Measurements from ENCODE around the gene ZNF101. TPM values are rescaled to one million over a fixed set of nuclear protein-coding genes. Genes with fewer than 3 reads are reported as not detected.

Gene ZNF101
- total RNA-seq (2014; rRNA removed; shearing (Covaris generic)): 10.3 and 14.4 TPM in 2 replicates

GRCh38 chr19:19668230-19669012 is at the start of gene ZNF101:
Gene ZNF101 (plus strand): TSS chr19:19668839. CDS start chr19:19668964, 125 bp downstream.
- peak; percentile 82 for DNase-seq (ENCODE audit: low spot score)

DNA sequence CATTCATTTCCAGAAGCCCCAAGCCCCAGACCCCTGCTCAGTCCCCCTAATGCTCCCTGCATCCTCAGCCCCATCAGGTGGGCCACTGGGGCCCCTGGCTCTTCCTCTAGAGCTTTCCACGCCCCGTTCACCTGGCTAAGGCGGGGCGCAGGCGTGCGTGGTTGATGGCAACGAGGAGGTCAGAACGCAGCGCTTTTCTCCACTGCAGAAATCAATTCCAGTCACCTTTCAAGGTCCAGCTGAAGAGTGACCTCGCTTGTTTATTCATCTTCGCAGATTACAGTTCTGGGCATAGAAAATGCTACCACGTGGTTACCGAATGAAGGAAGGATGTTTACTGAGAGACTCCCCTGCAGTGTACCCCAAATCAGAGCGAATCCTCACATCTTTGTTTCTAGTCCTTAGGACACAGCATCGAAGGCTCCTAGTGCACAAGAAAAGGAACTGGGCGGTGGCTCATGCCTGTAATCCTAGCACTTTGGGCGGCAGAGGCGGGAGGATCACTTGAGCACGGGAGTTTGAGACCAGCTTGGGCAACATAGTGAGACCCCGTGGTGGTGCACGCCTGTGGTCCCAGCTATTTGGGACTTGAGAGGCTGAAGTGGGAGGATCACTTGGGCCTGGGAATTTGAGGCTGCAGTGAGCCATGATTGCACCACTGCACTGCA is 49.3 kb upstream of the ZNF101 start:
- DNase-seq (ENCODE audit: low spot score): no peak

- no peak for DNase-seq (ENCODE audit: low spot score)
Observed at GRCh38 chr19:19619849-19620210, 48.8 kb upstream of the ZNF101 start.

DNA sequence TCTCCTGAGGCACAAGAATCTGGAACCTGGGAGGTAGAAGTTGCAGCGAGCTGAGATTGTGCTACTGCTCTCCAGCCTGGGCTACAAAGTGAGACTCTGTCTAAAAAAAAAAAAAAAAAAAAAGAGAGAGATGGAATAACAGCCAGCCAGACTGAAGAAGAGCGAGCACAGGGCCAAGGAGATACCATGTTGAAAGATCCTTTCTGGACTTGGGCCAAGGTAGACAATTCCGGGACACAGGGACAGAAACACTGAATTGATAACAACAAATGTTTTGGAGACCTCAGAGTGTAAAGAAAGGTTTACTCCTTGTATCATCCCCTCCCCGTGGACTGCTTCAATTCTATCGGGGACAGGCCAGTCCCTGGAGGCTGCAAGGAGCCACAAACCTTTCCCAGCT is 45.3 kb upstream of the ZNF101 start:
- no peak for DNase-seq (ENCODE audit: low spot score)

- no peak for DNase-seq (ENCODE audit: low spot score)
Observed at GRCh38 chr19:19624032-19624570, 44.5 kb upstream of the ZNF101 start.

DNA sequence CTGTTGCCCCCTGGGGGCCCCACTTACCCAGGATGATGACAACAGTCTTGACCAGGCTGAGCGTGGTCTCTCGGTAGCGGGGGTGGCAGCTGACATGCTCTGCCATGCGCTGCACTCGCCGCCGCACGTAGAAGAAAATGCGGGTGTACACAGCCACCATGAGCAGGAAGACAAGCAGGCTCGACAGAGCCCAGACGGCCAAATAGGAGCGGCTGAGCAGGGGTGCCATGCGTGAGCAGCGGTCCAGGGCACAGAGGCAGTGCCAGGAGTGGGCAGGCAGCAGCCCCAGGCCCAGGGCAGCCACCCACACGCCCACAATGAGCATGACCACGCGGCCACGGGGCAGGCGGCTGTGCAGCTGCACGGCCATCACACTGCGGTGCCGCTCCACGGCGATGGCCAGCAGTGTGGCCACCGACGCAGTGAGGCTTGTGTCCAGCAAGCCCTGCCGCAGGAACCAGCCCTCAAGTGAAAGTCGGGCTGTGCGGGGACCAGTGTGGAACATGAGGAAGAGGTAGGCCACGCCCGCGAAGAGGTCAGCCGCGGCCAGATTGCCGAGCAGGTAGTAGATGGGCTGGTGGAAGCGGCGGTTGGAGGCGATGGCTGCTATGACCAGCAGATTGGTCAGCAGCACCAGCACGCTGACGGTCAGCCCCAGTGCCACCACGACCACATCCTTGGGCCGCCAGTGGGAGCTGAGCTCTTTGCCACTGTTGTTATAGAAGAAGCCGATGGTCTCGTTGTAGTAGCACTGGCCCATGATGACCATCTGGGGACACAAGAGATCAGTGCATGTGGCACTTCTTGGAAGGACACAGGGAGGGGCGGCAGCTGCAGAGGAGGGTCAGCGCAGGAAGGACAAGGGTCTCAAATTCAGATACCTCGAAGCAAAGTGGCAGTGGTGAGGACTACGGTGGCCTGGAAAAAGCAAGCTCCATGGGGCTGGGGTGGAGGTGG is 41.8 kb upstream of the ZNF101 start:
- no peak for DNase-seq (ENCODE audit: low spot score)

DNA sequence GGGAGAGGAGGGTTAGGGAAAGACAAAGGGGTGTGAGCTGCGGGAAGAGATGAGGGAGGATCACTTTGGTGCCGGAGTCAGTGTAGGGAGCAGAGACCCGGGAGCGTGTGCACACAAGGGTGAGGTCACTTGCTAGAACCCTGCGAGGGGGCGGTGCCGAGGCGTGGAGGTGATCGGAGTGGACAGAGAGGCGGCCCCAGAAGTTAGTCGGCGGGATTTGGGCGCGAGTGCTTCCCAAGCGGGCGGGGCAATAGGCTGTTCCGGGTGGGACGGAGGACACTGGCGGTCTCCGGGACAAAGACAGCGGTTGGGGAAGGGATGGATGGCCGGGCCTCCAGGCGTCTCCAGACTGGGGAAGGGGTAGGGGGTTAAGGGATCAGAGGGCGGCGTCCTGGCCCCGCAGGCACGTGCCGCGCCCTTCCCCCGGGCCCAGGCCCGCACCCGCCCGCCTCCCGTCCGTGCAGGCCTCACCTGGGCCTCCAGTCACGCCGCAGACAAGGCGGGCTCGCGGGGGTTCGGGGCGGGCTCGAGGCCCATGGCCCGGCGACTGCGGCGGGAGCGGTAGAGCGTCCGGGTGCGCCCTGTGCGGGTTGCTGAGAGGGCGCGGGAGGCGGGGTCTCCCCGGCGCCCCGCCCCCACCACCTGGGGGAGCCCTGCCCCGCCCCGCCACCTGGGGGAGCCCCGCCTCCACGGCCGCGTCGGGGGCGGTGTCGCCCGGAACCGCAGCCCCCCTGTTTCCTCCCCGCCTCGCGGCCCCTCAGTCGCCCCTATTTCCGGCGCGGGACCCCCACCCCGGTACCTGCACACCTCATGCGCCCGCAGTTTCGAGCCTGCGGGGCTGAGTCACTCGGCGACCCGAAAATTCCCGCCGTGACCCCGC is 40.8 kb upstream of the ZNF101 start, which contains the start of gene LPAR2:
LPAR2 (minus strand) TSS at position 600 of the 880 bp plus-strand sequence. CDS start 945 bp downstream, outside the sequence.
- DNase-seq (ENCODE audit: low spot score): no peak

GRCh38 chr19:19628501-19629134 is 40.0 kb upstream of the ZNF101 start:
- no peak for DNase-seq (ENCODE audit: low spot score)

DNA sequence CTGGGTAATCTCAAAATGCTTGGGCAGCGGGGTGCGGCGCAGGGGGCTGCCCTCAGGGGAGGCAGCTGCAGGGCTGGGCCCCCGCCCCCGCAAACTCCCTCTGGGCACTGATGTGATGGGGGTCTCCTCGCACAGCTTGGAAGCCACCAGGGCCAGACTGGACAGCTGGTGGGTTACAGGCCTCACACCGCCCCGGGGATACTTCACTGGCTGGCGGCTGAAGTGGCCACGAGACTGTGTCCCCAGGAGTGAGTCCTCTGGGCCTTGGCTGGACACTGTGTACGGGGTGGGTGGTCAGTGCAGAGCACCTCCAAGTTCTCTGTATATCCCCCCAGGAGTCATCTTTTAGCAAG is 38.6 kb upstream of the ZNF101 start:
- DNase-seq (ENCODE audit: low spot score): no peak

DNA sequence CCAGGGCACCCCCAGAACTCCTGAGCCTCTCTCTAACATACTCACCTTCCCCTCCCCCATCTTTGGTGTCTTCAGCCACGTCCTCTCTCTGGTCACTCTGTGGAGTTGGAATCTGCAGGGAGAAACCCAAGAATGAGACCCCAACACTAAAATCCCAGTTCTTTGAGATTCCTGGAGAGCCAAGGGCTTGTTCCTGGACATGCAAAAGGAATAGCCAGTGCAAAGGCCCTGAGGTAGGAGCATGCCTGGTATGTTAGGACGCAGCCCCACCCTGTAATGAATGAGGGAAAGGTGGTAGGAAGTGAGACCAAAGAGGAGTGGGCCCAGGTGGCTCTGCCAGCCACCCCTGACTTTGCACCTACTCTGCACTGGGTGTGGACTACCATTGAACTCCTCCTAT is 38.2 kb upstream of the ZNF101 start:
- no peak for DNase-seq (ENCODE audit: low spot score)

DNA sequence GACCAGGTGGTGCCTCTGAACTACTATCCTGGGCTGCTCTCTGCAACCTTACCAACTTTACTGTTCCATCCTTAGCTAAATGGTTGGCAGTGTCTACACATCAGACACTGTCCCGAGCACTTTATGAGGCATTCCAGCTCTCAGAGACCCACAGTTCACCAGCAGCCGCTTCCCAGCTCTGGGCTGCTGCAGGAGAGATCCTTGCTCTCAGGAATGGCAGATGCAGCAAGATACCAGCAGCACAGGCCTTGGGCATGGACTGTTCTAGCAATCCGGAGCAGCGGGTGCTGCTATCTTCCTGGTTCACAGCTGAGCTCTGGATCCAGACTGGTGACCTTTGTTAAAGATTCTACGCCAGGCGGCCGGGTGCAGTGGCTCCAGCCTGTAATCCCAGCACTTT is 37.3 kb upstream of the ZNF101 start:
- no peak for DNase-seq (ENCODE audit: low spot score)

DNA sequence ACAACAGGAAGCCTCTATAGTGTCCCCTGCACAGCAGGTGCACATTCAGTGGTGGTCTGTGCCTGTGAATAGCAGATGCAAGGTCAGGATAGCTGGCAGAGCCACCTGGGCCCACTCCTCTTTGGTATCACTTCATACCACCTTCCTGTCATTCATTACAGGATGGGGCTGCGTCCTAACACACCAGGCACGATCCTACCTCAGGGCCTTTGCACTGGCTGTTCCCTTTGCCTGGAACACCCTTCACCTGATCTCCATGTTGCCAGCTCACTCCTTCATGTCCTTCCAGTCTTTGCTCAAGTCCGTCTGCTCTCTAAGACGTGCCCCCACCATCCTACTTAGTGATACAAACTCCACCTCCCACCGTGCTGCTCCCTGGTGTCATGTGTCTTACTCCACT is 36.0 kb upstream of the ZNF101 start:
- no peak for DNase-seq (ENCODE audit: low spot score)

GRCh38 chr19:19633711-19634515 is 34.7 kb upstream of the ZNF101 start:
- DNase-seq (ENCODE audit: low spot score): no peak

DNA sequence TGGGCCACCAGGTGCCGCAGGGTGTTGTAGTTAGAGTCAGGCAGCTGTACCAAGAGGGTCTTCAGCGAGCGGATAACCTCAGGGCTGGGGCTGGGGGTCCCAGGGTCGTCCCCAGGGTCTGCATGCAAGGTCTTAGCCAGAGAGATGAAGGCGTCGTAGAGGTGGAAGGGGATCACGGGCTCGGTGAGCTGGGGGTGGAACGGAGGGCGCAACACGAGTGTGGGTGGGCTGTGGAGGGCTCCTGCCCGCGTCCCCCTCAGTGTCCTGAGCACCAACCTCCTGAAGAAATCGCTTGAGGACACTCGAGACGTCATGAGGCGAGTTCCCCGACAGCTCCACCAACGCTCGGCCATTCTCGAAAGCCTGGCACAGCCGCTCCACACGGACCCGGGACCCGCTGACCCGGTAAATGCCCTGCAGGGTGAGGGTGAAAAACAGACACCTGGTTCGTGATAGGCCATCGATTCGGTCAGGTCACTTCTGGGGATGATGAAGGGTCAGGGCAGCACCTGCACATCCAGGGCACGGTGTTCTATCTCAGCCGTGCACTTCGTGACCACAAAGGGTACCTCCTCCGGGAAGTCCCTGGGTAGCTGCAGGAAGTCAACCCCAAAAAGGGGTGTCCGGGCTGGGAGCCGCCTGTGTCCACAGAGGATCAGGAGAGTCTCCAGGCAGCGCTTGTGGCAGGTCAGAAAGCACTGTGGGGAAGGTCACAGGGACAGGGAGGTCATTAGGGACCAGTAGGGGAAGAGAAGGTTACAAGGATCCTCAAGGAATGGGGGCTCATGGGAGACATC is 33.9 kb upstream of the ZNF101 start:
- DNase-seq (ENCODE audit: low spot score): no peak

- DNase-seq (ENCODE audit: low spot score): no peak
Observed at GRCh38 chr19:19635313-19635702, 33.3 kb upstream of the ZNF101 start.

DNA sequence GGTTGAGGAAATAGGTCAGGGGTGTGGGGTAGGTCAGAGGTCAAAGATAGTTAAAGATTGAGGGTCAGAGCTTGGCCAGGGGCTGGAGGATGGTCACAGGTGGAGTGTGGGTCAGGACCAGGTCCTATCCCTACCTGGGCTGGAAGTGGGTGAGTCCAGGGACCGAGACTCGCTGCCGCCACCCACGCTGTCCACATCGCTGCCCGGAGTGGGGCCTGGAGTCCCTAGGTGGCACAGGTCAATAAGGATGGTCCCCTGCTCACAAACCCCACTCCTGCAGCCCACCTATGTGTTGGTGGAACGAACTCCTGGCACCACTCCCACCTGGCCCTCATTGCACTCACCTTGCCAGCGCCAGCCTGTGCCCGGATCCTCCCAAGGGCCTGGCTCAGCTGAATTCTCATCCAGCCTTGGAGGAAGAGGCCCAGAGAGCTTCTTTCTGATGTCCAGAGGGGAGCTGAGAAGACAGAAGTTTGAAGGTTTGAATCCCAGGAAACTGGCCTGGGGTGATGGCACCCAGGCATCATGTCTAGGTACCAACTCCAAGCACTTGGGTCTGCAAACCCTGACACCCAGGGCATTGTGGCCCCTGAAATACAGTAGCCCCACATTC is 32.0 kb upstream of the ZNF101 start:
- no peak for DNase-seq (ENCODE audit: low spot score)

GRCh38 chr19:19637186-19637522 is 31.5 kb upstream of the ZNF101 start:
- DNase-seq (ENCODE audit: low spot score): no peak

GRCh38 chr19:19637523-19638251 is 31.0 kb upstream of the ZNF101 start:
- DNase-seq (ENCODE audit: low spot score): no peak
